Suppressor macrophage (primary cell): ENCODE measurements around the gene IDH3B.
A peak's percentile ranks its signal among the peaks of the same experiment; 100 is the strongest.

Experiments
- DNase-seq, 4 experiments: peaks; one replicate each; pipeline ENCODE4 v3.0.0-alpha.2; 2020 to 2022

The IDH3B gene

GRCh38 chr20:2656471-2657117, 7.4 kb downstream of the IDH3B start:
- no peak for DNase-seq

GRCh38 chr20:2655331-2656116, 8.5 kb downstream of the IDH3B start:
- no peak for DNase-seq

- no peak for DNase-seq
Measured at GRCh38 chr20:2654831-2655230, 9.2 kb downstream of the IDH3B start.

GRCh38 chr20:2654384-2654822, 9.6 kb downstream of the IDH3B start:
- DNase-seq = no peak

GRCh38 chr20:2653556-2654383, 10.2 kb downstream of the IDH3B start:
- DNase-seq = no peak

GRCh38 chr20:2652724-2653555, 11.1 kb downstream of the IDH3B start:
- peak in 3 of 4 experiments; percentile 35 to 72 (median 55) for DNase-seq

GRCh38 chr20:2651772-2652723, 12.0 kb downstream of the IDH3B start, which contains the start of gene NOP56:
TSS of gene NOP56 (plus strand) at chr20:2652632. CDS start at chr20:2652661, 29 bp downstream.
- peak; percentile 92 to 97 (median 96) for DNase-seq

GRCh38 chr20:2643708-2644107, 20.3 kb downstream of the IDH3B start:
- no peak for DNase-seq

GRCh38 chr20:2640899-2641298, 23.1 kb downstream of the IDH3B start:
- no peak for DNase-seq

GRCh38 chr20:2640260-2640659, 23.8 kb downstream of the IDH3B start:
- no peak for DNase-seq

- DNase-seq = no peak
Measured at GRCh38 chr20:2637246-2637645, 26.8 kb downstream of the IDH3B start.

- DNase-seq = no peak
Measured at GRCh38 chr20:2633381-2633780, 30.6 kb downstream of the IDH3B start.

- no peak for DNase-seq
Measured at GRCh38 chr20:2631228-2631627, 32.8 kb downstream of the IDH3B start.

- no peak for DNase-seq
Measured at GRCh38 chr20:2626853-2627541, 37.0 kb downstream of the IDH3B start.

GRCh38 chr20:2625062-2625461, 39.0 kb downstream of the IDH3B start:
- no peak for DNase-seq

- DNase-seq = no peak
Measured at GRCh38 chr20:2624190-2624589, 39.8 kb downstream of the IDH3B start.

- DNase-seq = peak in 2 of 4 experiments; percentile 7 to 26
Measured at GRCh38 chr20:2619961-2620595, 43.9 kb downstream of the IDH3B start.

- DNase-seq = no peak
Measured at GRCh38 chr20:2619337-2619736, 44.7 kb downstream of the IDH3B start.

- DNase-seq = no peak
Measured at GRCh38 chr20:2618815-2619214, 45.2 kb downstream of the IDH3B start.
